Vagina (tissue), 2 donors: ENCODE data around the gene DRAM1. TPM values are rescaled to one million over a fixed set of nuclear protein-coding genes. Genes with fewer than 3 reads are reported as not detected.

ENCODE experiments used
- DNase-seq, 2 donors: peaks; one replicate each; pipeline ENCODE4 v3.0.0-alpha.2; 2017; ENCODE audit errors: extremely low spot score in 2 of 2
- H3K27ac ChIP-seq: fragments of 200-600 bp; sonication (generic); one replicate; pipeline ENCODE4 v1.5.1; 2019
- H3K27me3 ChIP-seq: fragments of 200-600 bp; sonication (generic); one replicate; pipeline ENCODE4 v1.5.1; 2019
- H3K36me3 ChIP-seq, 2 donors: fragments of 200-600 bp; sonication (generic); one replicate each; pipeline ENCODE4 v1.5.1; 2017 to 2019
- H3K4me1 ChIP-seq: fragments of 200-600 bp; sonication (generic); one replicate; pipeline ENCODE4 v1.5.1; 2019
- H3K4me3 ChIP-seq, 2 donors: fragments of 200-600 bp; sonication (generic); 1 replicate in 1 of 2; 2 replicates in 1 of 2; pipeline ENCODE4 v1.5.1; 2016 to 2019
- H3K9me3 ChIP-seq: fragments of 200-600 bp; sonication (generic); one replicate; pipeline ENCODE4 v1.5.1; 2019
- CTCF ChIP-seq, 3 experiments: fragments of 450-650 bp in 2 of 3; fragments of 200-600 bp in 1 of 3; sonication (generic) in 1 of 3; IDR thresholded peaks; one replicate each; pipeline ENCODE4 v1.5.1; 2017 to 2019; ENCODE audit warnings: antibody characterized with exemption in 3 of 3, mild to moderate bottlenecking in 2 of 3, moderate library complexity in 2 of 3
- POLR2A ChIP-seq, 2 donors: fragments of 450-650 bp; IDR thresholded peaks; one replicate each; pipeline ENCODE4 v1.6.1; 2017; ENCODE audit warnings: antibody characterized with exemption in 2 of 2, mild to moderate bottlenecking in 2 of 2, moderate library complexity in 2 of 2
- POLR2AphosphoS5 ChIP-seq, 2 donors: sonication (generic); formaldehyde crosslinking; IDR thresholded peaks; one replicate each; pipeline ENCODE4 v1.9.0; 2017; ENCODE audit warnings: antibody characterized with exemption in 2 of 2, mild to moderate bottlenecking in 2 of 2, low read depth in 1 of 2; ENCODE audit not compliant: insufficient read depth in 1 of 2
- intact Hi-C: fragments of 100-400 bp; cut with DNase I; formaldehyde crosslinking; loops from one replicate; pipeline ENCODE4 v1.15.1; 2023
- total RNA-seq: library from RNA; depleted of rRNA; stranded (reverse); fragments of >200 nt; gene quantifications from one replicate; pipeline ENCODE4 v1.2.3, GENCODE V29; 2016

DRAM1 gene
- total RNA-seq, 1 donor from 2014 or later = 18.9 TPM

DNA sequence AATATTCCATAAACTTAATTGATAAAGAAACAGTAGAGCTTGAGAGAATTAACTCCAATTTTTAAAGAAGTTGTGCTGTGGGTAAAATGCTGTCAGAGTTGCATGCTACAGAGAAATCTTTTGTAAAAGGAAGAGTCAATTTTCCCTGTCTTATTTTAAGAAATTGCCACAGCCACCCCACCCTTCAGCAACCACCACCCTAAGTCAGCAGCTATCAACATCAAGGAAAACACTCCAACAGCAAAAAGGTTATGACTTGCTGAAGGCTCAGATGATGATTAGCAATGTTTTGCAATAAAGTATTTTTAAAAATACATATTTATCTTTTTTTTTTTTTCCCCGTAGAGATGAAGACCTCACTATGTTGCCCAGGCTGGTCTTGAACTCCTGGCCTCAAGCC is 6.5 kb upstream of the DRAM1 start:
- H3K36me3 ChIP-seq = no peaks in the 10 kb centered on the region
- no peaks in the 10 kb centered on the region for H3K27me3 ChIP-seq
- no peak overlapping the region for H3K27ac ChIP-seq
- no peak for TF ChIP-seq POLR2AphosphoS5 (IDR thresholded peaks at IDR 0.05; ENCODE audit: insufficient read depth in 1 of 2, low read depth in 1 of 2)
- TF ChIP-seq CTCF (IDR thresholded peaks at IDR 0.05) = no peak
- no peak for TF ChIP-seq POLR2A (IDR thresholded peaks at IDR 0.05)
- H3K4me3 ChIP-seq = no peak overlapping the region
- H3K4me1 ChIP-seq = no peaks in the 10 kb centered on the region
- intact Hi-C loops = no loop called here
- DNase-seq = no peak
- H3K9me3 ChIP-seq = no peaks in the 10 kb centered on the region

DNA sequence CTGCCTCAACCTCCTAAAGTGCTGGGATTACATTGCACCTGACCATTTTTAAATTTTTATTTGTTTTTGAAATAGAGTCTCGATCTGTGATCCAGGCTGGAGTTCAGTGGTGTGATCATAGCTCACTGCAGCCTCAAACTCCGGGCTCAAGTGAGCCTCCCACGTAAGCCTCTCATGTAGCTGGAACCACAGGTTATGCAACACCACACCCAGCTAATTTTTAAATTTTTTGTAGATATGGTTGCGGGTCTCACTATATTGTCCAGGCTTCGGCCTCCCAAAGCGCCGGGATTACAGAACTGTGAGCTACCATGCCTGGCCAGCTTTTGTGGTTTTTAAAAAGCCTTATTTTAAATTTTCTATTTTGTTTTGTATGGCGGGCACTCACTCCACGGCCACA is 2.2 kb upstream of the DRAM1 start:
- TF ChIP-seq CTCF (IDR thresholded peaks at IDR 0.05) (no peak), POLR2A (IDR thresholded peaks at IDR 0.05) (no peak), POLR2AphosphoS5 (IDR thresholded peaks at IDR 0.05; ENCODE audit: insufficient read depth in 1 of 2, low read depth in 1 of 2) (no peak)
- Histone ChIP-seq H3K27ac (peak overlapping the region; percentile 96), H3K27me3 (no peaks in the 10 kb centered on the region), H3K4me3 (no peak overlapping the region), H3K9me3 (no peaks in the 10 kb centered on the region), H3K4me1 (peaks cover 19% of the 10 kb centered on the region), H3K36me3 (no peaks in the 10 kb centered on the region)
- no peak for DNase-seq
- intact Hi-C loops = no loop called here

GRCh38 chr12:101876322-101876860 is 989 bp upstream of the DRAM1 start:
- Histone ChIP-seq H3K4me1 (peaks cover 19% of the 10 kb centered on the region), H3K27me3 (no peaks in the 10 kb centered on the region), H3K9me3 (no peaks in the 10 kb centered on the region), H3K27ac (peak overlapping the region; percentile 96), H3K4me3 (peak overlapping the region; percentile 75 to 93), H3K36me3 (no peaks in the 10 kb centered on the region)
- TF ChIP-seq POLR2AphosphoS5 (IDR thresholded peaks at IDR 0.05; ENCODE audit: insufficient read depth in 1 of 2, low read depth in 1 of 2) (no peak), CTCF (IDR thresholded peaks at IDR 0.05) (no peak), POLR2A (IDR thresholded peaks at IDR 0.05) (no peak)
- no peak for DNase-seq
- intact Hi-C loops = no loop called here

DNA sequence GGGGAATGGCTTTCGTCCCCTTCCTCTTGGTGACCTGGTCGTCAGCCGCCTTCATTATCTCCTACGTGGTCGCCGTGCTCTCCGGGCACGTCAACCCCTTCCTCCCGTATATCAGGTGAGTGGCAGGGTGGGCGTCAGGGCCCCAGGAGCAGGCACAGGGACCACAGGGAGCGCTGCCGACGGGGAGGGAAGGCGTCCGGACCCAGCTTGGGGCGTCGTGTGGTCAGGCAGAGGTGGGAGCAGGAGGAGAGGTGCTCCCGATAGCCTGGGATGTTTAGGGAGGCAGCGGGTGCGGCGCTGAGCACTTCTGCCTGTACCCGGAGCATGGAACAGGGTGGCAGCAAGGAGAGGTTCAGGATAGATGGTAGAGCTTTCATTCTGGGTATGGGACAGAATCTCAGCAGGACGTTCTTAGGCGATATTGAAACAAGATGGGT is 444 bp downstream of the DRAM1 start:
- peak overlapping the region; percentile 96 for H3K27ac ChIP-seq
- no peaks in the 10 kb centered on the region for H3K9me3 ChIP-seq
- no peak for TF ChIP-seq POLR2AphosphoS5 (IDR thresholded peaks at IDR 0.05; ENCODE audit: insufficient read depth in 1 of 2, low read depth in 1 of 2)
- TF ChIP-seq POLR2A (IDR thresholded peaks at IDR 0.05) = no peak
- no peak for TF ChIP-seq CTCF (IDR thresholded peaks at IDR 0.05)
- H3K4me1 ChIP-seq = peaks cover 19% of the 10 kb centered on the region
- no peaks in the 10 kb centered on the region for H3K36me3 ChIP-seq
- no peaks in the 10 kb centered on the region for H3K27me3 ChIP-seq
- no peak for DNase-seq
- H3K4me3 ChIP-seq = peak overlapping the region; percentile 75 to 93
- intact Hi-C loops = no loop called here

DNA sequence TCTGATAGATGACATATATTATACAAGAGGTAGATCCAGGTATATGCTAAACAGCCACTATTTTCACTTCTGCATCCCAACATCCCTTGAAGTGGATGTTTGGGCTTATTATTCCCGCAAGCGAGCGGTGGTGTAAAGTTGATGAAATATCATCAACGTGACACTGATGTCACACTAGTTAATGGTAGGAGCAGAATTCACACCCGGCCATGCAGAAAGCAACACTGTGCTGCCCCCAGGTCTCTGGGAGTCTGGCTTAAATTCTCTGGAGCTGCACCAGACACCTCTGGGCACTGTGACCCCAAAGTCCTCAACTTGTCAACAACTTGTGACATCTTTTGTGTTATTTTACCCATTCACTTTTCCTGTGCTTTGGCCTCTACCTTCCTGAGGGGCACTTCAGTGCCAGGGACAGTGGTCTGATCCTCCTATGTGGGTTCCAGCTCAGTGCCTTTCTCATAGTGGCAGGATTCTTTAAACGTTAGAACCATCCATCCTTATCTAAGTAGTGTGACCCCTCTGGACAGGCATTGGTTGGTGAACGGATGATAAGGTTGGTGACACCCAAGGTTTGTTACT is 952 bp downstream of the DRAM1 start:
- H3K36me3 ChIP-seq = no peaks in the 10 kb centered on the region
- peak overlapping the region; percentile 75 to 93 for H3K4me3 ChIP-seq
- TF ChIP-seq POLR2A (IDR thresholded peaks at IDR 0.05) (no peak), POLR2AphosphoS5 (IDR thresholded peaks at IDR 0.05; ENCODE audit: insufficient read depth in 1 of 2, low read depth in 1 of 2) (no peak), CTCF (IDR thresholded peaks at IDR 0.05) (no peak)
- intact Hi-C loops = no loop called here
- no peaks in the 10 kb centered on the region for H3K9me3 ChIP-seq
- H3K27ac ChIP-seq = peak overlapping the region; percentile 96
- peaks cover 19% of the 10 kb centered on the region for H3K4me1 ChIP-seq
- H3K27me3 ChIP-seq = no peaks in the 10 kb centered on the region
- no peak for DNase-seq
